HG03135 (cell line): Measurements from ENCODE around the gene ZNF300.
"Not testable (repeated sequence)": the region's sequence is repeated elsewhere in the genome, so short reads cannot be mapped to it uniquely, and the experiment has no call there.

Source experiments
- ATAC-seq: cut with Tn5 transposase; IDR thresholded peaks from one replicate; pipeline ENCODE4 v1.9.1; 2021; ENCODE audit warnings: mild to moderate bottlenecking, moderate library complexity; ENCODE audit not compliant: unreplicated experiment

ZNF300 gene

DNA sequence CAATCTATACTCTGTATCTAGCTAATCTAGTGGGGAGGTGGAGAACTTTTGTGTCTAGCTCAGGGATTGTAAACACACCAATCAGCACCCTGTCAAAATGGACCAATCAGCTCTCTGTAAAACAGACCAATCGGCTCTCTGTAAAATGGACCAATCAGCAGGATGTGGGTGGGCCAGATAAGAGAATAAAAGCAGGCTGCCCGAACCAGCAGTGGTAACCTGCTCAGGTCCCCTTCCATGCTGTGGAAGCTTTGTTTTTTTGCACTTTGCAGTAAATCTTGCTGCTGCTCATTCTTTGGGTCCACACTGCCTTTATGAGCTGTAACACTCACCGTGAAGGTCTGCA lies 58.5 kb downstream of the ZNF300 start, which contains the start of gene IRGM:
Gene IRGM (plus strand): TSS at position 214 of the 346 bp plus-strand sequence. CDS start 1,603 bp downstream, outside the sequence.
- ATAC-seq = not testable (repeated sequence)

DNA sequence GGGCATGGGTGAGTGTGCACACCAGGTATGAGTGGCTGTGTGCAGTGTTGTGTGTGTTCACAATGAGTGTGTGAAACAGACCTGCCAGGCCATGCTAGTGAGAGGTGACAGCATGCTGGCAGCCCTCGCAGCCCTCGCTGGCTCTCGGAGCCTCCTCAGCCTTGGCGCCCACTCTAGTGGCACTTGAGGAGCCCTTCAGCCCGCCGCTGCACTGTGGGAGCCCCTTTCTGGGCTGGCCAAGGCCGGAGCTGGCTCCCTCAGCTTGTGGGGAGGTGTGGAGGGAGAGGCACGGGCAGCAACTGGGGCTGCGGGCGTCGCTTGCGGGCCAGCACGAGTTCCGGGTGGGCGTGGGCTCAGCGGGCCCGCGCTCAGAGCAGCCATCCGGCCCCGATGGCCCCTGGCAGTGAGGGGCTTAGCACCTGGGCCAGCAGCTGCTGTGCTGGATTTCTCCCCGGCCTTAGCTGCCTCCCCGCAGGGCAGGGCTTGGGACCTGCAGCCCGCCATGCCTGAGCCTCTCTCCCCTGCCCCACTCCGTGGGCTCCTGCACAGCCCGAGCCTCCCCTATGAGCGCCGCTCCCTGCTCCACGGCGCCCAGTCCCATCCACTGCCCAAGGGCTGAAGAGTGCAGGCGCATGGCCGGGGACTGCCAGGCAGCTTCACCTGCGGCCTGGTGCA lies 59.5 kb downstream of the ZNF300 start:
- not testable (repeated sequence) for ATAC-seq
